Embryonic facial prominence (tissue), 1 donor: ENCODE results near the gene SEMA3D.

Experiments
- DNase-seq: peaks from one replicate; pipeline ENCODE4 v3.0.0-alpha.2; 2016; ENCODE audit errors: extremely low spot score

The SEMA3D gene

DNA sequence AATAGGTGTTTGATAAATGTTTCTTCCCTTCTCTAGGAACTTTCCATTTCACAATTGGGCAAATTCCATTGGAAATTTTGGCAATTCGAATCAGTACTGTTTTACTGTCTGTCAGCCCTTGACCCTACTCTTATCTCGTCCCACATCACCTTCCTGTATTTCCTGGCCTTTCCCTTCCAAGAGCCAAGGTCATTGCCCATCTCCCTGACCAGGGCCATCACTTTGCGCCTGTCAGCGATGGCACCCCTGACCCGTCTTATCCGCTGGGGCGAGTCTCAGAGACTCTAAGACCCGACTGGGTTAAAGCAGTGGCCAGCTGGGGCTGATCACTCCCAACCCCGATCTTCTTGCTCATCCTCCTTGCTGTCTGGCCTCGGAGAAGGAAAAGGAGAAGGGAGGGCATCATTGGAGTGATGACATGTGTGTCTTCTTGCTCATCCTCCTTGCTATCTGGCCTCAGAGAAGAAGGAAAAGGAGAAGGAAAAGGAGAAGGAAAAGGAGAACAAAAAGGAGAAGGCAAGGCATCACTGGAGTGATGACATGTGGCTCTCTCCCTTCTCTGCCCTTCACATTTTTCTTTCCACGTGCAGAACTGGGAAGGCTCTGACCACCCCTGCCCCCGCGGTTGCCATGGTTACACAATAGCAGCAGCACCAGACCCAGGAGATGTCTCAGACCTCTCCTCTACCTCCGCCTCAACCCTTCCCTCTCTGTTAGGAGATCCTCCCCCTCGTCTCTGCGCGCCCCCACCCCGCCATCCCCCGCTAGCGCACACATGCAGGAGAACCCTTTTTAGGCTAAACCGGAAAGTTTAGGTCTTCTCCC lies 2.0 kb downstream of the SEMA3D start:
- DNase-seq: no peak

DNA sequence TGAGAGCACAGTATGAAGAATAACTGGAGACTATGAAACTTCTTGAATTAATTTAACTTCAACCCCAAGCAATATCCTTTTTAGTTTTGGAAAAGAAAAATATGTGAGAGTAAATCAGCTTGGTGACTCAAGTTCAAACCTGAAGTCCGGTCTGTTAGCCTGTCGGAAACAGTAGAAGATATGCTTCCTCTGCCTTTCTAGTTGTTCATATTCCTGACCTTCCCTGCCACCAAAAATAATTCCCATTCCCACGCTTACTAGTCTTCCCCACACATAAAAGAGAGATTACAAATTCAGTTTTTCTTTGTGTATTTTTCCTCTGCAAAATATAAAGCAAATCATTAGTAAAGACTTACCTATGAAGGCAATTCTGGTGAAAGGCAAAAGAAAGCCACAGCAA lies 3.6 kb downstream of the SEMA3D start:
- DNase-seq: no peak

DNA sequence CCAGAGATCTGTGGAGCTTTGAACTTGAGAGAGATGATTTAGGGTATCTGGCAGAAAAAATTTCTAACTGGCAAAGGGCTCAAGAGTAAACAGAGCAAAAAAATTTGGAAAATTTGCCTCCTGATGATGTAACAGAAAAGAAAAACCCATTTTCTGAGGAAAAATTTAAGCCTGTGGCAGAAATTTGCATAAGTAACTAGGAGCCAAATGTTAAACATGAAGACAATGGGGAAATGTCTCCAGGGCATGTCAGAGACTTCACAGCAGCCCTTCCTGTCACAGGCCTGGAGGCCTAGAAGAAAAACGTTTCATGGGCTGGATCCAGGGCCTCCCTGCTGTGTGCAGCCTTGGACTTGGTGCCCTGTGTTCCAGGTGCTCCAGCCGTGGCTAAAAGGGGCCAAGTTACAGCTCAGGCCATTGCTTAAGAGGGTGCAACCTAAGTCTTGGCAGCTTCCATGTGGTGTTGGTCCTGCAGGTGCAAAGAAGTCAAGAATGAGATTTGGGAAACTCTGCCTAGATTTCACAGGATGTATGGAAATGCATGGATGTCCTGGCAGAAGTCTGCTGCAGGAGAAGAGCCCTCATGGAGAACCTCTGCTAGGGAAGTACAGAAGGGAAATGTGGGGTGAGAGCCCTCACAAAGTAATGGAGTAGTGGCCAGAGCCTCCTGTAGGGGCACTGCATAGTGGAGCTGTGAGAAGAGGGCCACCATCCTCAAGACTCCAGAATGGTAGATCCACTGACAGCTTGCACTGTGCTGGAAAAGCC lies 8.1 kb downstream of the SEMA3D start:
- DNase-seq: no peak

DNA sequence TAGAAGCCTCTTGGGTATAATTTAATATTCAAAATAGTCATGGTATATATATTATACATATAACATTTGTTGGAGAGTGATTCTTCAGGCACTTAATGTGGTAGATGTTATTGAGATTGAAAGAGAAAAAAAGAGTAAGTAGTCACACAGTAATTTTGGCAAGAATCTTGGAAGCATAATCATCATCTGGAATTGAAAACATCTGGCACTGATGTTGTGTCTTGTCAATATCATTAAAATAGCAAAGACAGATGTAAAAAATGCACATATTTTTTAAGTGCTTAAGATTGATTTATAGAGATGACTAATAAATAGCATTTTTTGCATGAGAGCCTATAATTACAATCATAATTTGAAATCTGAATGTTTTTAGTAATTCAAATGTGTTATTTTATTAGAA lies 9.5 kb downstream of the SEMA3D start:
- no peak for DNase-seq

DNA sequence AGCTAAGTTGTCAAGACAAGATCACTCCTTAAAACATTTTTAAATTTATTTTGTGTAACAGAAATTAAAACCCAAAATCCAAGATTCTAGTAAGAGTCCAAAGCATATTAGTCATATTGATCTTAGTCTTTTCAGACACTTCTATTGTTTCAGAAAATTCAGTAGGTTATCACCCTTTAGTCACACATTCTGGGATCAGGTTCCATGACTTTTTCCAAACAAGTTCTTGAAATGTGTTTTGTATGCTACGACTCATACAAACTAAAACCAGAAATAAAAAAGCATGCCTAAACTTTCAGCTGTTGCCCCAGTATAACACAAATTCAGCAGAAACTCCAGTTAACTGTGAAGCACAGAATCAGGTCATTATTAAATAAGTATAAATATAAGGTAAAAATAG lies 10.7 kb downstream of the SEMA3D start:
- no peak for DNase-seq

DNA sequence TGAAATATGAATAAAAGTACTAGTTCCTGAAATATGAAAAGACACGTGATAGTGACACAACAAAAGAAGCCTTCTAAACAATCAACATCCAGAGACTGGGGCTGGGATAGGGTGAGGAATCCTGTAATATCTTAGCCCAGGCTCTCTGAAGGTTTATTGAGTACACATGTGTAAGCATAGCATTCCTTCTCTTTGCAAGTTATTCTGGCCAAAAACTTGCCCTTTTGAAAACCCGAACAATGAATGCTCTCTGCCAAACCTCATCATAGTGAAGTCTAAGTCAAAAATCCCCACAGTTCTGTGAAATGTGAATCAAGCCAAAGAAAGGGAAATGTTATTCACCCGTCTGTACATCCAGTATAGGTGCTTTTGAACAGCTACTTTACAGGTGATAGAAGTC lies 11.6 kb downstream of the SEMA3D start:
- no peak for DNase-seq

DNA sequence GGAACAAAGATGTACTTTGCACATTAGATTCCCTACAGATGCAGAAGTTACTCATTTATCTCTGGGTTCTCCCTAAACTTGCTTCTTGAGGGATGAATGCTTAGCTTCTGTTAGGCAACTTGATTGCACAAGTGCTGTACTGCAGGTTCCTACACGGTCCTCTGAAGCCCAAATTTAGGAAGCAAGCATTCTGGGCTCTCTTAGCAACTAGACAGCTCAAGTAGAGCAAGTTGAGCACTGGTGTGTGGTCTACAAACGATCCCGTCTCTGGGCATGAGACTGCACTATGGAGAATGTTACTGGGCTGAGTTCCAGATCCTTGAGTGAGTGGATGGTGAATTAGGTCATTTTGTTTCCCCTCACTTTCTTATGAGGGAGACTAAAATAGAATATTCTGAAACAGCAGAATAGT lies 14.3 kb downstream of the SEMA3D start:
- no peak for DNase-seq

DNA sequence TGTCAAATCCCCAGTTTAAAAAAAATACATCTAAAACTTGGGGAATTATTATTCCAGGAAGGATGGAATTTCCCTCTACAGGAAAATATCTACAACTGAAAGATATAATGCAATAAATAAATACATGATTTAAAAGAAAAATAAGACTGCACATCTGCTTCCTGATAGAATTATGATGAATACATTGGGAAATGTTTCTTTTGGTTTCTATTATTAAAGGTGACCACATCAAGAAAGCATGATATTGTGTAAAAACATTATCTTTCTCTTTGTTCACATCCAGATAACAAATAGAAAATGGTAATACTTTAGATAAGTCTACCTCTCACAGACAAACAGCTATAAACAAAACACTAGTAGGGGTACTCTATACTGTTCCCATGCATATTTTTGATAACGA lies 19.2 kb downstream of the SEMA3D start:
- DNase-seq: no peak

DNA sequence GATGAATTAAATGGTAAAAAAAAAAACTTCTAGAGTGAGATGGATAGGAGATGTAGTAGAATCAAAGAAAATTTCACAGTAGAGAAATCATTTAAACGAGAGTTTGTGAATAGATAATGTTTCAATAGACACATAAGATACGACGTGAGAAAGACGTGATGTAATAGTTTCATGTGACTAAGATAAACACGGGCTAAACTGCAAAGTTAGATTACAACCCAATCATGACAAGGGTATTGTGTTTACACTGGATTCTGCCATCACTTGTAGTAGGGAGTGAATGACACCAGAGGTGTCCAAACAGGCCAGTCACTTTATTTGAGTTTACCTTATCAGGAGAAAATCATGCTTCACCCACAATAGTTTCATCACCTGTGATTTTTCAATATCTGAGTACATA lies 21.6 kb downstream of the SEMA3D start:
- DNase-seq: no peak

DNA sequence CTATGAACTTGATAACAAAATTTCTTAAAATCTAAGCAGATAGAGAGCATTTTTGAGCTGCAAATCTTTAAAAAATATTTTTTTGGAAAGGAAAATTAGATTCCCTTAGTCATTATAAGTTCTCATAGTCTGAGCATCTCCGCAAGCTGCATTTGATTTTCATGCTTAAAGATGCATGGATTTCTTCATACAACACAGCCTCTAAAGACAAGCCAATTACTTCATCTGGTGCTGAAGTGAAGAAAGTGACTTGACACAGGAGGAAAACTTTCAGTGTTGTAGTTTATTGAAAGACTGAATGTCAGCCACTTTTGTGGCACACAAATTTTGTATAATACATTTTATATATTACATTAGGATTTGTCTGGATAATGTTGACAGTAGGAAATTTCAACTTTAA lies 22.5 kb downstream of the SEMA3D start:
- no peak for DNase-seq

DNA sequence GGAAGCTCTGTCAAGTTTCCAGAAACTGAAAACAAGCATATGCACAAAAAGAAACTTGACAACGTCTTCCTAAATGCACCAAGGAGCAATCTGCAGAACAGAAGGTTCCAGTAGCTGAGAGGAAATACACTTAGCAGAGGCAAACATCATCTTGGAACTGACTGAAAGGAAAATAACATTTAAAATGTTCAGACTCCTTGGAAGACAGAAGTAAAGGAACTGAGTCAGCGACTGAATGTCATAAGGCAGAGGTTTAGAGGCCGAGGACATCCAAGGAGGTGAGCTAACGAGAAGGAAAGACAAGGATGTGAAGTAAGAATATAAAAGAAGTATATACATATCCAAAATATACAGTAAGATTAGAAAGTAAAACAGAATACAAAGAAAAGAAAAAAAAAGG lies 24.1 kb downstream of the SEMA3D start:
- no peak for DNase-seq

DNA sequence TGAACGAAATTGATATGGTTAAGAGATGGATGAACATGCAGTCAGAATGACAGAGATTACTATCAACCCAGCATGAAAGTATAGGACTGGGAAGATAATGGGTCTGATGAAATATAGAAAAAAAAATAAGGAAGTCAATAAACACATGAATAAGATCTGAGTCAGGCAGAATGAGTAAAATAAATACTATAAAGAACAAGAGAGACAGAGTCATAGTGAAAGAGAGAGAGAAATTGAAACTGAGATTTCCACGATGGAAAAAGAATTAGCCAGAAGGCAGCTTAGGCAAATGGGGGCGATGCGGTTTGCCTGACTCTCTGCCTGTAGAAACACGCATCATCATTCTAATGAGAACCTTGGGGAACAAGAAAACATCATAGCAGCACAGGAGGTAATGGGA lies 26.6 kb downstream of the SEMA3D start:
- DNase-seq: no peak

DNA sequence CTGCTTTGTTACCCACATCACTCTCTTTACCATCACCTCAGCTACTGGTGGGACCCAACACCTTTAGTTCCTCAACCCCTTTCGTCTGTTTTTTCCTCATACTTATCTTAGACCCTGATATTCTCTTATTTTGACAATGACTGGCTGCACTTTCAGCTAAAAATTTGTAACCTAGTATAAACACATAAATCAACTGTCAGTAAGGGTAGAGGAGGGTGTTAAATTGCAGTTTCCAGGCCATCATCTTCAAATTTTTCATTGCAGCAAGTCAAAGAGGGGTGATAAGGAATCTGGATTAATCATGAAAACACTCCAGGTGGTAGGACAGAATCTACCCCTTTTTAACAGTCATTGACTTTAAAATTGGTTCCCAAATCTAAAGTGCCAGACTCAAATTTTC lies 27.9 kb downstream of the SEMA3D start:
- DNase-seq: no peak

DNA sequence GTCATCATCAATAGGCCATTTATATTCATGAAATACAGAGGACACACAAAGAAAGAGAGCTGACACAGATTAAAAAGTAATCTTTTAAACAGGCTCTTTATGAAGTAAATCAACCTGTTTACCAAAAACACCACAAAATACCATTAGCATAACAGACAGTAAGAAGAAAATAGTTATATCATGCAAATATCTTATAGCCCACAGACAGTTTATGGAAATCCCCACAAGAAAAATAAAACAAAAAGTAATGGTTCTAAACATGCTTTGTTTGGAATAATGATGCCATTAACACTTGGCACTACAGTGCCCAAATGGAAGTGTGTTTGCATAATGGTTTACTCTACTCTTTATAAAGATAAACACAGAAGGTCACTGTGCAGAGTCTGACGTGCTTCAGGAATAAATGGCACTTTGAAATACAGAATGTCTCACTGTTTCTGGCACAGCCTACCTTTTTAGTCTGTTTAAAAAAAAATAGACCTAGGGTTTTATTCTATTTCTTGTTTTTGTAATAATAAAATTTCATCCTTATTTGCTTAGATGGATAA lies 30.1 kb downstream of the SEMA3D start:
- no peak for DNase-seq

DNA sequence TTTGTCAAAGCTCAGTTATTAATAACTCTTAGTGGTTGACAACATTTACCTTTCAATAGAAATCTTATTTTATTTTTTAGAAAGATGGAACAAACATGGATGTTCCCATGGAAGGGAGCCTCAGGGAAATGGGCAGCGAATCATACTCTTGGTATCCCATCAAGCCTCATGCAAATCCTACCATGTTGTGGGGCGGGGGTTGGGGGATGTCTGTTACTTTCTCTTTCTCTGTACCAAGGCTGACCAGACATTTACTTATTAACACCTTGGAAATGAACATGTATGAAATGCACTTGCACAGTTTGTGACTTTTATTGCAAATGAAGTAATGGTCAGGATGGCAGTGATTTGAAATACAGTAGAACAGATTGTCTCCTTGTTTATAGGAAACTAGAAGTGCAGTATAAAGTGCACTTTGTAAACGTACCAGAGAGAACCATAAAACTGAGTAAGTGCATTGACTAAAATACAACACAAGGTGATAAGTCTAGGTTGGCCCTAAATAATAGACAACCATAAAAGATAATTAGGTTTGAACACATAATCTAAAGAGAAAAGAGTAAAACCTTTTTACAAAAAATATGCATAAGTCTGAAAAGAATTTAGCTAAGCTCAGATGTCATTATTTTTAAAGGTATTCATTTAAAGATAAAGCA lies 32.4 kb downstream of the SEMA3D start:
- no peak for DNase-seq

DNA sequence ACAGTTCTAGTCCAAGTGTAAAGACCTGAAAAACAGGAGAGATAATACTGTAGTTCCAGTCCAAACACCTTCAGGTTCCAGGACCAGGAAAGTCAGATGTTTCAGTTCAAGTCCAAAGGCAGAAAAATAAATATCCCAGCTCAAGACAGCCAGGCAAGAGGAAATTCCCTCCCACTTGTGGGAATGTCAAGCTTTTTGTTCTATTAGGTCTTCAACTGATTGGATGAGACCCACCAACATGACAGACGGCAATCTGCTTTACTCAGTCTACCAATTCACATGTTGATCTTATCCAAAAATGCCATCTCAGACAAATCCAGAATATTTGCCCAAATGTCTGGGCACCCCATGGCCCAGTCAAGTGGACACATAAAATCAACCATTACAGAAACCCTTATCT lies 33.1 kb downstream of the SEMA3D start:
- no peak for DNase-seq

DNA sequence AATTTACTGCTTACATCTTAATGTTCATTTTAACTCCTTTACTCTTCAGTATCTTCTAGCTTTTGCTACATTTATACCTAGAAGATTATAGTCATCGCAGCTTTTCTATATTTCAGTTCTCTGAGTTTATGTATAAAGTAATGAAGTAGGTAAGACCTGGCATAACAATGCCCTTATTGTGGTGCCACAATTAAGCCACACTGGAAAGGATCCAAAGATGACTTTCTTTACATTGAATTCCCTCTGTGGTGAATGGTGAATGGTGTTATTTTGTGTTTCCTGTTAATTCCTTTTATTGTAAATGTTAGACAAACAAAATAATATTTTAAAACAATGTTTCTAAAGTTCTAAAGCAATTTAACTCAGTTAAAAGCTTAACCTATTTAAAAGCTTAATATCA lies 36.2 kb downstream of the SEMA3D start:
- DNase-seq: no peak

DNA sequence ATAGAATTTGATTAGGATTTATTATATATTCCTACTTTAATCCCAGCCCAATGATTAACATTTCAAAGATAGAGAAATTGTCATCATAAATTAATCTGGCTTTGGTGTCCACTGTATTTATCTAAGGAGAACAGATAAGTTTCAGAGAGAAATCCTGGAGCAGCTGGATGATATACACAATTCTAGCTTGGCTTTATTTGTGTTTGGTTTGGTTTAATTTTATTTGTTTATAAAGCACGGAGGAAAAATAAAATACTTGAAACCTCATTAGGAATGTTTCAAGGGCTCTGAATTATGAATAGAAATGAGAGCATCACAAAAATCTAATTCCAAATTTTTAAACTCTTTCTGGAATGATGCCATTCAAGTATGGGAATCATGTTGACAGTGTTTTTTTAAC lies 42.1 kb downstream of the SEMA3D start:
- DNase-seq: no peak

DNA sequence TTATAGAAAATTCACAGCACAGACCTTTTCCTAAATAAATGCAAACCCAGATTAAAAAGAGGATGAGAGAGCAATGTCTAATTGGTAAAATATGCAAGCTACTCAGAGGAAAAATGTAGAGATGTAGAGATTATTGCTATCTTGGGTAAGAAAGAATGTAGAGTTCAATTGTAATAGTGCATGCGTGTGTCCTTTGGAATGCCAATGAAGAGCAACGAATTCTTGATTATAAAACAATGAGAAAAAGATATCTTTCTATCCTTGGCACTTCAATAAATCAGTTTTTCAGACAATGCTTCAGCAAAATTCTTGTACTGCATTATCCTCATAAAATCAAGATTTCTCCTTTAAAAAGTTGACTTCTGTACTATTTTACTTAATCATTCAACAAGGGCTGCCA lies 50.9 kb downstream of the SEMA3D start:
- DNase-seq: no peak

DNA sequence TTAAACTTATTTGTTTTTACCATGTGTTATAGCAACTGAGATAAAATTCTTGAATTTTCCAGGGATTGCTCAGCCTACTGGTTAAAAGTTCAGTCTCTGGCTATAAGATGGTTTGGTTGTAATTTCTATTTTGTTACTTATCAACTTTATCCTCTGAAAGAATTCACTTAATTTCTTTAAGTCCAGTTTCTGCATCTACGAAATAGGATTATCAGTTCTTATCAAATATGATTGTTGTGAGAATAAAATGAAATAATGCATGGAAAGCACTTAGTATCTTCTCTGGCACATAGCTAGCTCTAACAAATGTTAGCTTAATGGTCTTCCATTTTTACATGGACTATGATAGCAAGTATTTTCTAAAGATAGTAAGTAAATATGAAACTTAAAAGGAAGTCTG lies 53.3 kb downstream of the SEMA3D start:
- no peak for DNase-seq

DNA sequence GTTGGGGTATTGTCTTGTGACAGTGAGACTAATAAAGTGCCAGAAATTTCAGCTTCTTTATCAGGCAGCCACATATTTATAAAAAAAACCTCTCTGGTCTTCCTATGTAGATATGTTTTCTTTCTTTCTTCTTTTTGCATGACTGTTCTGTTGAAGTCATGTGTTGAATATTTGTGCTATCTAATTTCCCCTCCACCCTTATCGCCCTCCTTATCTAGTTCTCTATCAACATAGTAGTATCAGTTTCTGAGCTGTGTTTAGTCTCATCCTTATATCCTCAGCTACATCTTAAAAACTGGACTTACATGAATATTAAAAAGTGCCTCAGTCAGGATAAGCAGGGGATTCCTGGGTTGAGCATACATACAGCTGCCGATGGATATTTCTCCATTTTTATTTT lies 53.9 kb downstream of the SEMA3D start:
- DNase-seq: no peak

DNA sequence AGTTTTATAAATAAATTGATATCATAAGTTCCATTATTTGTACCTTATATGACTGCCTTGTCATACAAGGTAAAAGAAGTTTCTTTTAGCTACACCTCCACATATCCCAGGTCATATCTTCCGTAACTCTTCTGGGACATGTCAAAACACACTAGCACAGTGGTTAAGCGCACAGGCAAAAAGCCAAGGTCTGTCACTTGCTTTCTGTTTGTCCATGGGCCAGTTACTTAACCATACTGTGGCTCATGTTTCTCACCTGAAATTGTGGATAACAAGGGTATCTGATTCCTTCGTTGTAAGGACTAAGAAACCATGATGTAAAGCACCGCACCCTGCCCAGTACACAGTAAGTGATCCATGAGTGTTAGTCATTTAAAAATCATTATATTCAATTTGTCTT lies 56.2 kb downstream of the SEMA3D start:
- no peak for DNase-seq

DNA sequence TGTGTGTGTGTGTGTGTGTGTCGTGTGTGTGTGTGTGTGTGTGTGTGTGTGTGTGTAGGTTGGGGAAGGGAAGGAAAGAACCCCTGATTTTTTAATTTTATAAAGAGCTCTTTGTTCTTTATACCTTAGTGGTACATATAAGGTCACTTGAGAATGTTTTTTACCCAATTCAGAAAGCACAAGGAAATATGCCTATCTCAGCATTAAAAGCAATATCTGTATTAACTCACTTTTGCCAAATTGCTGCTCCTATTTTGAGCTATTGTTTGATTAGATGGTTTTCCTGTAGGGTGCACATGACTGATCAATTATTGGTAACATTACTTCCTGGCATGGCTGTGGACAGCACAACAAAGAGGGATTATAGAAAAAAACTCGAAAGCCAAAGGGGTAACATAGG lies 60.5 kb downstream of the SEMA3D start:
- no peak for DNase-seq
